ENCODE data around the gene KYAT1.

DNA sequence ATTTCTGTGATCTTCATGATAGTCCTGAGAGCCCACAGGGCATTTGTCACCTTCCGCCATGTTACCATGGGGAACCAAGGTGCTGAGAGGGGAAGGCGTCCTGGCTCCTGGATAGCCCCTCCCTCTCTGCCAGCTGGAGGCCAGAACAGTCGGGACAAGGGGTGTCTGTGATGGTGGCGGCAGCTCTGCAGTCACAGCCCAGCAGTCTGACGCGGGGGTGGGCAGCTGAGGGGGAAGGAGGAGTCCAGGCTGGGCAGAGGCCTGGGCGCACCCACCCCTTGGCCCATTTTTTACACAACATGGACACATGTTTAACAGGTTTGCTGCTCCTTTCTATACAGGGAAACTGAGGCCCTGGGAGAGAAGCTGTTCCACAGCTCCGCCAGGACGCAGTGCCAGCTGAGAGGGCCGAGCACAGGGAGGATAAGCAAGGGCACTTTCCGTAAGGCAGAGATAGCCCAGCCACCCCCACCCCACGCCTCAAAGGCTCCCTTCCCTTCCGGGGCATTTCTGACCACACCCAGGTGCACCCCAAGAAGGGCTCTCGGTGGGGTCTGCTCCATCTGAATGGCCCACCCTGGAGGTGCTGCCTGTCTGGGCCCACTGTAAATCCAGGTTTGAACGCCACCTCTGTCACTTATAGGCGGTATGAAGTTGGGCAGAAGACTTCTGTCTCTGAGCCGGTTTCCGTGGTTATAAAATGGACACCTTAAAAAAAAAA lies 17.3 kb upstream of the KYAT1 start:
- TF ChIP-seq ZSCAN9 (CRISPR knock-in tag; IDR thresholded peaks at IDR 0.05; ENCODE audit: borderline replicate concordance) (no peak), NFIC (IDR thresholded peaks at IDR 0.05; ENCODE audit: low read length) (no peak), POLR2A (IDR thresholded peaks at IDR 0.05; ENCODE audit: insufficient read depth in 1 of 2, low read depth in 2 of 2, low read length in 2 of 2) (no peak), ZNF274 (CRISPR knock-in tag; IDR thresholded peaks at IDR 0.05) (no peak), ELF4 (CRISPR knock-in tag; IDR thresholded peaks at IDR 0.05; ENCODE audit: borderline replicate concordance) (no peak), CBX1 (IDR thresholded peaks at IDR 0.05; ENCODE audit: low read depth) (no peak)
- TF ChIP-seq, protein P1, sequence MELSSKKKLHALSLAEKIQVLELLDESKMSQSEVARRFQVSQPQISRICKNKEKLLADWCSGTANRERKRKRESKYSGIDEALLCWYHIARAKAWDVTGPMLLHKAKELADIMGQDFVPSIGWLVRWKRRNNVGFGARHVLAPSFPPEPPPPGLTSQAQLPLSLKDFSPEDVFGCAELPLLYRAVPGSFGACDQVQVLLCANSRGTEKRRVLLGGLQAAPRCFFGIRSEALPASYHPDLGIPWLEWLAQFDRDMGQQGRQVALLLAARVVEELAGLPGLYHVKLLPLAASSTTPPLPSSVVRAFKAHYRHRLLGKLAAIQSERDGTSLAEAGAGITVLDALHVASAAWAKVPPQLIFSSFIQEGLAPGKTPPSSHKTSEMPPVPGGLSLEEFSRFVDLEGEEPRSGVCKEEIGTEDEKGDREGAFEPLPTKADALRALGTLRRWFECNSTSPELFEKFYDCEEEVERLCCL (CRISPR knock-in tag; IDR thresholded peaks at IDR 0.05; ENCODE audit: borderline replicate concordance): no peak
- TF ChIP-seq, protein P2, sequence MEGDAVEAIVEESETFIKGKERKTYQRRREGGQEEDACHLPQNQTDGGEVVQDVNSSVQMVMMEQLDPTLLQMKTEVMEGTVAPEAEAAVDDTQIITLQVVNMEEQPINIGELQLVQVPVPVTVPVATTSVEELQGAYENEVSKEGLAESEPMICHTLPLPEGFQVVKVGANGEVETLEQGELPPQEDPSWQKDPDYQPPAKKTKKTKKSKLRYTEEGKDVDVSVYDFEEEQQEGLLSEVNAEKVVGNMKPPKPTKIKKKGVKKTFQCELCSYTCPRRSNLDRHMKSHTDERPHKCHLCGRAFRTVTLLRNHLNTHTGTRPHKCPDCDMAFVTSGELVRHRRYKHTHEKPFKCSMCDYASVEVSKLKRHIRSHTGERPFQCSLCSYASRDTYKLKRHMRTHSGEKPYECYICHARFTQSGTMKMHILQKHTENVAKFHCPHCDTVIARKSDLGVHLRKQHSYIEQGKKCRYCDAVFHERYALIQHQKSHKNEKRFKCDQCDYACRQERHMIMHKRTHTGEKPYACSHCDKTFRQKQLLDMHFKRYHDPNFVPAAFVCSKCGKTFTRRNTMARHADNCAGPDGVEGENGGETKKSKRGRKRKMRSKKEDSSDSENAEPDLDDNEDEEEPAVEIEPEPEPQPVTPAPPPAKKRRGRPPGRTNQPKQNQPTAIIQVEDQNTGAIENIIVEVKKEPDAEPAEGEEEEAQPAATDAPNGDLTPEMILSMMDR (CRISPR knock-in tag; IDR thresholded peaks at IDR 0.05): no peak
